HFF-Myc (cell line): ENCODE data around the gene PEG3.

ENCODE experiments used
- DNase-seq: peaks from one replicate; pipeline ENCODE4 v3.0.0-alpha.2; 2011; ENCODE audit warnings: low read depth; ENCODE audit errors: extremely low read depth
- H3K4me3 ChIP-seq: replicated peaks from 2 replicates; pipeline ENCODE4 v1.5.1; 2011; ENCODE audit warnings: low read depth, mild to moderate bottlenecking, control low read depth, low read length
- TF ChIP-seq, protein P1 (sequence below): IDR thresholded peaks from 2 replicates; pipeline ENCODE4 v1.5.1; 2012; ENCODE audit warnings: mild to moderate bottlenecking, low read depth, low read length, control low read depth; ENCODE audit errors: missing control alignments

PEG3 gene

DNA sequence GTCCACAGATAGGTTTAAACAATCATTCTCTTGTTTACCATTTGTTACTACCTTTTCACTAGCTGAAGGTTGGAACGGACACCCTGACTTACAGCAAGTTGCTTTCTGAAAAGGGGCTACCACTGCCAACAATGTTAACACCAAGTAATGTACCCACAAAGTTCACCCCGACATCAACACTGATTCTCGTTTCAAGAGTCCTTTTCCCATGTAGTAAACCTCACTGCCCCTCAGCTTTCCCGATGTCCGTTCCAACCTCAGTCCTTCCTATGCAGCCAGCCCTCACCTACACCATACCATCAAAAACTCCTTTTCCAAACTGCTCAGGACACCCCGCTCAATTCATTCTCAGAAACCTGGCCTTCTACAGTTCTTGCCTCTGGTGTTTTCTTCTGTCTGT is 29.0 kb downstream of the PEG3 start:
- no peak overlapping the region for H3K4me3 ChIP-seq
- DNase-seq, result no peak
- TF ChIP-seq, protein P1, sequence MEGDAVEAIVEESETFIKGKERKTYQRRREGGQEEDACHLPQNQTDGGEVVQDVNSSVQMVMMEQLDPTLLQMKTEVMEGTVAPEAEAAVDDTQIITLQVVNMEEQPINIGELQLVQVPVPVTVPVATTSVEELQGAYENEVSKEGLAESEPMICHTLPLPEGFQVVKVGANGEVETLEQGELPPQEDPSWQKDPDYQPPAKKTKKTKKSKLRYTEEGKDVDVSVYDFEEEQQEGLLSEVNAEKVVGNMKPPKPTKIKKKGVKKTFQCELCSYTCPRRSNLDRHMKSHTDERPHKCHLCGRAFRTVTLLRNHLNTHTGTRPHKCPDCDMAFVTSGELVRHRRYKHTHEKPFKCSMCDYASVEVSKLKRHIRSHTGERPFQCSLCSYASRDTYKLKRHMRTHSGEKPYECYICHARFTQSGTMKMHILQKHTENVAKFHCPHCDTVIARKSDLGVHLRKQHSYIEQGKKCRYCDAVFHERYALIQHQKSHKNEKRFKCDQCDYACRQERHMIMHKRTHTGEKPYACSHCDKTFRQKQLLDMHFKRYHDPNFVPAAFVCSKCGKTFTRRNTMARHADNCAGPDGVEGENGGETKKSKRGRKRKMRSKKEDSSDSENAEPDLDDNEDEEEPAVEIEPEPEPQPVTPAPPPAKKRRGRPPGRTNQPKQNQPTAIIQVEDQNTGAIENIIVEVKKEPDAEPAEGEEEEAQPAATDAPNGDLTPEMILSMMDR, result no peak

DNA sequence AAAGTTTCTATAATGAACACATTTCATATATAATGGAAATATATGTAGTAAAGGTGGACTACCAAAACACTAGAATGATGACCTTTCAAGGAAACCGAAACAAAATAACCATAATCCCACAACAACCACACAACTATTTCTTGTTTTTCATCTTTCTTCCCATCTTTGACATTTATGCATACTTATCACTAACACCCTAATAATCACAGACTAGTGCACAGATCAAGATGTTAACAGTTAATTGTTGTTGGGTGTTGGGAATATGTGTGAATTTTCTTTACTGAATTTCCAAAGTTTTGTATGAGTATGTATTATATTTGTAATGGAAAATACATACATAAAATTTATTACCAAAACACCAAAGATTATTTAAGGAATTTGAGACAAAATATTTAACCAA is 30.3 kb downstream of the PEG3 start:
- no peak for DNase-seq
- H3K4me3 ChIP-seq, result no peak overlapping the region
- TF ChIP-seq, protein P1, result no peak

- TF ChIP-seq, protein P1, result no peak
- no peak for DNase-seq
Observed at GRCh38 chr19:56808717-56809392, 31.7 kb downstream of the PEG3 start.

GRCh38 chr19:56806639-56807038 is 33.9 kb downstream of the PEG3 start:
- TF ChIP-seq, protein P1, result no peak
- no peak for DNase-seq
- no peak overlapping the region for H3K4me3 ChIP-seq

More at GRCh38 chr19:56808717-56809392, 31.7 kb downstream of the PEG3 start:
- no peak overlapping the region for H3K4me3 ChIP-seq
